ENCODE results near the gene CLASP1. TPM values are rescaled to one million over a fixed set of nuclear protein-coding genes. Genes with fewer than 3 reads are reported as not detected.

CLASP1 gene
- total RNA-seq, 1 experiment from 2014 or later = 49.2 TPM

DNA sequence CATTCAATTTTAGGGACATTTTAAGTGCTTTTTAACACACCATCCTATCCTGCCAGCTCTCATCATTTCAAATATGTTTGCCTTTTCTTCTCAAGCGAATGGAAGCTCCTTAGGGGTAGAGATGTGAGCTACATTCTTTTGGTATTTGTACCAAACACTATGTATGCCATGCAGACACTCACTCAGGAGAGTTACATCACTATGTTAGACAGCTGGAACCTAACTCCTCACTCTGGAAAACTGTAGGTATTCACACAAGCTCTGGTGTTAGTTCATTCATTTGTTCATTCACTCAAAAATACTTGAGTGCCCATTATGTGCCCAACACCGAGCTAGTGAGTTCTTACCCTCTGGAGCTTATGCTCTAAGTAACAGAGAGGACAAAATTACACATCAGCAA is 144.9 kb downstream of the CLASP1 start:
- ATAC-seq = no peak
- intact Hi-C loops (cut with micrococcal nuclease; ENCODE audit: unreplicated experiment) = no loop called here
- Histone ChIP-seq H3K36me3 (ENCODE audit: control insufficient read depth, insufficient read depth, low read length) (peaks cover 6% of the 10 kb centered on the region; the same call in 1 of the 2 replicates), H3K4me1 (ENCODE audit: control insufficient read depth, insufficient read depth, low read length) (no peaks in the 10 kb centered on the region), H3K9me3 (ENCODE audit: control insufficient read depth, insufficient read depth, low read depth, low read length) (no peaks in the 10 kb centered on the region), H3K4me3 (ENCODE audit: low read depth in 2 of 2, low read length in 2 of 2) (no peak overlapping the region), H3K27me3 (ENCODE audit: control insufficient read depth, insufficient read depth, low read length) (no peaks in the 10 kb centered on the region), H3K27ac (ENCODE audit: low read length) (no peak overlapping the region)
- BruUV-seq (replicated peaks) = no TSS peak
- CTCF ChIA-PET = no interaction called here
- TF ChIP-seq, protein P1, sequence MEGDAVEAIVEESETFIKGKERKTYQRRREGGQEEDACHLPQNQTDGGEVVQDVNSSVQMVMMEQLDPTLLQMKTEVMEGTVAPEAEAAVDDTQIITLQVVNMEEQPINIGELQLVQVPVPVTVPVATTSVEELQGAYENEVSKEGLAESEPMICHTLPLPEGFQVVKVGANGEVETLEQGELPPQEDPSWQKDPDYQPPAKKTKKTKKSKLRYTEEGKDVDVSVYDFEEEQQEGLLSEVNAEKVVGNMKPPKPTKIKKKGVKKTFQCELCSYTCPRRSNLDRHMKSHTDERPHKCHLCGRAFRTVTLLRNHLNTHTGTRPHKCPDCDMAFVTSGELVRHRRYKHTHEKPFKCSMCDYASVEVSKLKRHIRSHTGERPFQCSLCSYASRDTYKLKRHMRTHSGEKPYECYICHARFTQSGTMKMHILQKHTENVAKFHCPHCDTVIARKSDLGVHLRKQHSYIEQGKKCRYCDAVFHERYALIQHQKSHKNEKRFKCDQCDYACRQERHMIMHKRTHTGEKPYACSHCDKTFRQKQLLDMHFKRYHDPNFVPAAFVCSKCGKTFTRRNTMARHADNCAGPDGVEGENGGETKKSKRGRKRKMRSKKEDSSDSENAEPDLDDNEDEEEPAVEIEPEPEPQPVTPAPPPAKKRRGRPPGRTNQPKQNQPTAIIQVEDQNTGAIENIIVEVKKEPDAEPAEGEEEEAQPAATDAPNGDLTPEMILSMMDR (IDR thresholded peaks at IDR 0.05) = no peak
- TF ChIP-seq TCF7L2 (IDR thresholded peaks at IDR 0.05; ENCODE audit: low read depth, low read length) (no peak), SIN3A (IDR thresholded peaks at IDR 0.05; ENCODE audit: borderline replicate concordance, insufficient read depth, low read depth, low read length) (no peak), POLR2AphosphoS5 (IDR thresholded peaks at IDR 0.05; ENCODE audit: low read depth, low read length) (no peak)
- TF ChIP-seq, protein P2, sequence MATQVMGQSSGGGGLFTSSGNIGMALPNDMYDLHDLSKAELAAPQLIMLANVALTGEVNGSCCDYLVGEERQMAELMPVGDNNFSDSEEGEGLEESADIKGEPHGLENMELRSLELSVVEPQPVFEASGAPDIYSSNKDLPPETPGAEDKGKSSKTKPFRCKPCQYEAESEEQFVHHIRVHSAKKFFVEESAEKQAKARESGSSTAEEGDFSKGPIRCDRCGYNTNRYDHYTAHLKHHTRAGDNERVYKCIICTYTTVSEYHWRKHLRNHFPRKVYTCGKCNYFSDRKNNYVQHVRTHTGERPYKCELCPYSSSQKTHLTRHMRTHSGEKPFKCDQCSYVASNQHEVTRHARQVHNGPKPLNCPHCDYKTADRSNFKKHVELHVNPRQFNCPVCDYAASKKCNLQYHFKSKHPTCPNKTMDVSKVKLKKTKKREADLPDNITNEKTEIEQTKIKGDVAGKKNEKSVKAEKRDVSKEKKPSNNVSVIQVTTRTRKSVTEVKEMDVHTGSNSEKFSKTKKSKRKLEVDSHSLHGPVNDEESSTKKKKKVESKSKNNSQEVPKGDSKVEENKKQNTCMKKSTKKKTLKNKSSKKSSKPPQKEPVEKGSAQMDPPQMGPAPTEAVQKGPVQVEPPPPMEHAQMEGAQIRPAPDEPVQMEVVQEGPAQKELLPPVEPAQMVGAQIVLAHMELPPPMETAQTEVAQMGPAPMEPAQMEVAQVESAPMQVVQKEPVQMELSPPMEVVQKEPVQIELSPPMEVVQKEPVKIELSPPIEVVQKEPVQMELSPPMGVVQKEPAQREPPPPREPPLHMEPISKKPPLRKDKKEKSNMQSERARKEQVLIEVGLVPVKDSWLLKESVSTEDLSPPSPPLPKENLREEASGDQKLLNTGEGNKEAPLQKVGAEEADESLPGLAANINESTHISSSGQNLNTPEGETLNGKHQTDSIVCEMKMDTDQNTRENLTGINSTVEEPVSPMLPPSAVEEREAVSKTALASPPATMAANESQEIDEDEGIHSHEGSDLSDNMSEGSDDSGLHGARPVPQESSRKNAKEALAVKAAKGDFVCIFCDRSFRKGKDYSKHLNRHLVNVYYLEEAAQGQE (IDR thresholded peaks at IDR 0.05; ENCODE audit: insufficient read depth in 1 of 2, low read depth in 2 of 2, low read length in 1 of 2) = no peak
- POLR2A ChIA-PET = no interaction called here
- no peak for DNase-seq (ENCODE audit: low read depth, low spot score)
- in situ Hi-C loops (cut with HindIII; ENCODE audit: low pct_unique_long_range_greater_than_20kb, low sequenced_read_pairs) = no loop called here

DNA sequence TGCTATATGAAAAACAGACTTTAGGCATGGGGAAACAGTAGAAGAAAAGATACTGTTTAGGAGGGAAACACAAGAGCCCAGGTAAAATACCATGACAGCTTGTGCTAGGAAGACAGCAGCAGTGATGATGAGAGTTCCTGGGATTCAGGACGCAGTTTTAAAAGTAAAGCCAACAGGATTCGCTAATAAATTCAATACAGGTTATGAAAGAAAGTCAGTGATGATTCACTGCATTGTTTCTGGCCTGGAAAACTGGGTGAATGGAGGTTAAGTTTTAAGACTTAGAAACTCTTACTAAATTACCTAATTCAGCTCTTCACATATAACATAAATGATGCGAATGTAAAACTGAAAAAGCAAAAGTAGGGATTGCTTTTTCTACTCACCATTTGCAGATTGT is 146.5 kb downstream of the CLASP1 start:
- ATAC-seq (no peak), DNase-seq (ENCODE audit: low read depth, low spot score) (no peak)
- BruUV-seq (replicated peaks) = no TSS peak
- ChIA-PET POLR2A (no interaction called here), CTCF (no interaction called here)
- H3K9me3 ChIP-seq (ENCODE audit: control insufficient read depth, insufficient read depth, low read depth, low read length) = no peaks in the 10 kb centered on the region
- H3K4me1 ChIP-seq (ENCODE audit: control insufficient read depth, insufficient read depth, low read length) = no peaks in the 10 kb centered on the region
- no peak overlapping the region for H3K4me3 ChIP-seq (ENCODE audit: low read depth in 2 of 2, low read length in 2 of 2)
- in situ Hi-C loops (cut with HindIII; ENCODE audit: low pct_unique_long_range_greater_than_20kb, low sequenced_read_pairs) (no loop called here), intact Hi-C loops (cut with micrococcal nuclease; ENCODE audit: unreplicated experiment) (no loop called here)
- H3K27me3 ChIP-seq (ENCODE audit: control insufficient read depth, insufficient read depth, low read length) = no peaks in the 10 kb centered on the region
- no peak overlapping the region for H3K27ac ChIP-seq (ENCODE audit: low read length)
- TF ChIP-seq, protein P2 (IDR thresholded peaks at IDR 0.05; ENCODE audit: insufficient read depth in 1 of 2, low read depth in 2 of 2, low read length in 1 of 2) = no peak
- no peak for TF ChIP-seq POLR2AphosphoS5 (IDR thresholded peaks at IDR 0.05; ENCODE audit: low read depth, low read length)
- TF ChIP-seq SIN3A (IDR thresholded peaks at IDR 0.05; ENCODE audit: borderline replicate concordance, insufficient read depth, low read depth, low read length) = no peak
- TF ChIP-seq, protein P1 (IDR thresholded peaks at IDR 0.05) = no peak
- no peak for TF ChIP-seq TCF7L2 (IDR thresholded peaks at IDR 0.05; ENCODE audit: low read depth, low read length)
- H3K36me3 ChIP-seq (ENCODE audit: control insufficient read depth, insufficient read depth, low read length) = peaks cover 6% of the 10 kb centered on the region; the same call in 1 of the 2 replicates
